GM19397 (cell line): ENCODE measurements around the gene PPP1R37.

Source experiments
- ATAC-seq: cut with Tn5 transposase; IDR thresholded peaks from one replicate; pipeline ENCODE4 v1.9.1; 2021; ENCODE audit warnings: mild to moderate bottlenecking, moderate library complexity; ENCODE audit not compliant: unreplicated experiment

PPP1R37 gene, protein sequence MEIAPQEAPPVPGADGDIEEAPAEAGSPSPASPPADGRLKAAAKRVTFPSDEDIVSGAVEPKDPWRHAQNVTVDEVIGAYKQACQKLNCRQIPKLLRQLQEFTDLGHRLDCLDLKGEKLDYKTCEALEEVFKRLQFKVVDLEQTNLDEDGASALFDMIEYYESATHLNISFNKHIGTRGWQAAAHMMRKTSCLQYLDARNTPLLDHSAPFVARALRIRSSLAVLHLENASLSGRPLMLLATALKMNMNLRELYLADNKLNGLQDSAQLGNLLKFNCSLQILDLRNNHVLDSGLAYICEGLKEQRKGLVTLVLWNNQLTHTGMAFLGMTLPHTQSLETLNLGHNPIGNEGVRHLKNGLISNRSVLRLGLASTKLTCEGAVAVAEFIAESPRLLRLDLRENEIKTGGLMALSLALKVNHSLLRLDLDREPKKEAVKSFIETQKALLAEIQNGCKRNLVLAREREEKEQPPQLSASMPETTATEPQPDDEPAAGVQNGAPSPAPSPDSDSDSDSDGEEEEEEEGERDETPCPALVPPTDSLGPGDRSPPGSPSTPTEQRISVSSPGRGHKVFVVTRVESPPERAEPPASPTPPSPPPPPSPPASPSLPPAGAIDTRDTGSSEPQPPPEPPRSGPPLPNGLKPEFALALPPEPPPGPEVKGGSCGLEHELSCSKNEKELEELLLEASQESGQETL

DNA sequence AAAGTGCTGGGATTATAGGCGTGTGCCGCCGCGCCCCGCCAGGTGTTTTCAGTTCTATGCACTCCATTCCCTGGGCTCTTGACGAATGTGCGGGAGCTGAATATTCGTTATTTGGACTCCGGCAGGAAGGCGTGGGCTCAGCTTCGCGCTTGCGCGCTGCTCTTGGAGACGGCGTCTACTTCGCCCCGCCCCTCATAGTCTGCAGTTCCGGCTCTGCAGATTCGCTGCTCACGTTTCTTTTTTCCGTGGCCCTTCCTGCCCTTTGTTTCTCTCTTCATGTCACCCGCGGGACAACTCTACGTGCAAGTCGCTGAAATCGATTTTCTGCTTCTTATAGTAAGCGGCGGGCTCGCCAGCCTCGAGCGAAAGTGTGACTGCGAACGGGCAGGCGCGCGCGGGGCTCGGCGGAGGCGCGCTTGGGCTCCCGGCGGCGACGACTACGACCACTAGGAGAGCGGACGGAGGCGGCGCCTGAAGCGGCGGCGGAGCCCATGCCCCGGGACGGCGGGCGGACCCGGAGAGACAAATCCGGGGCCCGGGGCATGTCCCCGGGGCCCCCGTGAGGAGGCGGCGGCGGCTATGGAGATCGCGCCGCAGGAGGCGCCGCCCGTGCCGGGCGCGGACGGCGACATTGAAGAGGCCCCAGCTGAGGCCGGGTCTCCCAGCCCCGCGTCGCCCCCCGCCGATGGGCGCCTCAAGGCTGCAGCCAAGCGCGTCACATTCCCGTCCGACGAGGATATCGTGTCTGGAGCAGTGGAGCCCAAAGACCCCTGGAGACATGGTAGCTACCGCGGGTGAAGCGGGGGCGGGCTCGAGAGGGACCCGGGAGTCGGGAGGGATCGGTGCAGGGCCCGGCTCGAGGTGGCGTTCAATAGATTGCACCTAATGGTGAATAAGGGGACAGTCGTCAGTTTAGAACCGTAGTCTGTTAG lies at the start of gene PPP1R37:
TSS of gene PPP1R37 (plus strand) at position 433 of the 932 bp plus-strand sequence. CDS start at position 580, 147 bp downstream.
- ATAC-seq: peak; percentile 68

DNA sequence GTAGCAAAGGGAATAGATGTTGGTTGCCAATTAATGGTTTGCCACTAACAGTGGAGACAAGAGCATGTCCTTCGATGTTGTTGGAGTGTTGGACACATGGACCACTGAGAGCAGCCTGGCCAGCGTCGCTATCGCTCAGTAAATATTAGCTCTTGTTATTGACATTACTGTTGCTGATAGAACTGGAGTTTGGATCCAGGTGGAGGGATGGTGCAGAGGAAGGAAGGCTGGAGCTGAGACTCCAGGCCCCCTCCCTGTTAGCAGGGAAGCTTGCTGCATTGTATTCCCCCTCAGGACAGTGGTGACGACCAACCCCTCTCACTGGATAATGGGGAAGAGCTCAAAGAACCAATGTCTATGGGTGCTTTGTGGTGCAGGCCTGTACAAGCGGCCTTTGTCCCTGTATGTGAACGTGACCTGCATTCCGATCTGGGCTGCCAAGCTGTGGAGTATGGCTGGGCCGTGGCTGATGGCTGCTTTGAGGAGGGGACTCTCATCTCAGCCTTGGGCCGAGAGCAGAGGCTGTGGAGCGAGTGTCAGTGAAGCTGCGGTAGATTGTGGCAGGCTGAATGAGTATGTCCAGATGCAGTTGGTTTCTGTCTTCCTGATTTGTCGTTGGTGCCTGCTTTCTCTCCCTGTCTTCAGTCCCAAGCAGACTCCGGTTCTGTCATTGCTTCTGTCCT lies 47.2 kb upstream of the PPP1R37 start:
- no peak for ATAC-seq

DNA sequence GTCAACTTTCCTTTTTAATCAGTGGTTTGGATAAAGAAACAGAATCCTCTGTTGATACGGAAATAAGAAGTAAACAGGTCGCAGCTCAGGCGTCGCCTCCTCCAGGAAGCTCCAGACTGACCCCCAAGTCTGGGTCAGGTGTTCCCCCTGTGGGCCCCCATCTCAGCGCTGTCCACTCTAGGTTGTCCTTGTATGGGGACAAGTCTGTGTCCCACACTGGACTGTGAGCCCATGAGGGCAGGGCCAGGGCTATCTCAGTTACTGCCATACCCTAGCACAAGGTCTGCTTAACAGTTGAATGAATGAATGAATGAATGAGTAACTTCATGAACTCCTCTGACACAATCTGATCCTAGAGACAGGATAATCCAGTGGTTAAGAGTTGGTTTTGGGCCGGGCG lies 46.6 kb upstream of the PPP1R37 start:
- no peak for ATAC-seq

DNA sequence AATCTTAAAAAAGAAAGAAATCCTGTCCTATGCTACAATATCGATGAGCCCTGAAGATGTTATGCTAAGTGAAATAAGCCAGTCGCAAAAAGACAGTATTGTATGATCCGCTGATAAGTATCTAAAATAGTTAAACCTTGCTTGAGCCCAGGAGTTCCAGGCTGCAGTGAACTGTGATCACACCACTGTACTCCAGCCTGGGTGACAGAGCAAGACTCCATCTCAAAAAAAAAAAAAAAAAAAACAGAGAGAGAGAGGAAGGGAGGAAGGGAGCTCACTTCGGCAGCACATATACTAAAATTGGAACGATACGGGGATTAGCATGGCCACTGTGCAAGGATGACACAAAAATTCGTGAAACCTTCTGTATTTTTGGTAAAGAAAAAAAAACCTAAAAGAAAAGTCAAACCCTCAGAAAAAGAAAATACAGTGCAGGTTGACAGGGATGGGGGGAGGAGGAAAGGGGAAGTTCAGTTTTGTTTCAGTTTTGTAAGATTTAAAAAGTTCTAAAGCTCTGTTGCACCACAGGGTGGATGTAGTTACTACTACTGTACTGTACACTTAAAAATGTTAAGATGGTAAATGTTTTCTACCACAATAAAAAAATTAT lies 45.7 kb upstream of the PPP1R37 start:
- no peak for ATAC-seq

DNA sequence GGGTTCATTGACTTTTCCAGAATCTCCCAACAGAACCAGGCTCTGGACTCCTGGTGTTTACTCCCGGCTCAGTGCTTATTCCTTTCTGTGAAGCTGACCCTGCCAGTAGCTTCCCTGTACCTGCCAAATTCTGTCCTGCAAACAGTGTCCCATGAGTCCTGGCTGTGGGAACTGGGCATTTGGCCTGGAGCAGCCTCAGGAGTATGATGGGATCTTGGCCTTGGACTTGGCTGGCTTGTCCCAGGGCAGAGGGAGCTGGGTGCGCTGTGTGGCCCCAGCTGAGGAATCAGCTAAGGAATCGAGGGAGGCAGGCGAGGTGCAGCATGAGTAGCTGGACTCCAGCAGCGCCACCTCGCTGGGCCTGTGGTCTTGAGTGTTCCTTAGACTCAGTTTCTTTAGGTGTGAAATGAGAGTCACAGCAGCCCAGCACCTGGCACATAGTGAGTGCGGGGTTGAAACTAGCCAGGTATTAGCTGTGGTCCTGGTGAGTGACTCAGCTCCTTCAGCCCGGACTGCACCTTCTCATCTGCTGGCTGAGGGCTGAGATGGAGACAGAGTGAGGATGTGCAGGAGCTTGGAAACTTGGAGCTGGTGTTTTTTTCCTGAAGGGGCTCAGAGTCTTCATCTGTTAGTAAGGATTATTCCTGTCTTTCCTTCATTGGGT lies 43.8 kb upstream of the PPP1R37 start:
- ATAC-seq: no peak

DNA sequence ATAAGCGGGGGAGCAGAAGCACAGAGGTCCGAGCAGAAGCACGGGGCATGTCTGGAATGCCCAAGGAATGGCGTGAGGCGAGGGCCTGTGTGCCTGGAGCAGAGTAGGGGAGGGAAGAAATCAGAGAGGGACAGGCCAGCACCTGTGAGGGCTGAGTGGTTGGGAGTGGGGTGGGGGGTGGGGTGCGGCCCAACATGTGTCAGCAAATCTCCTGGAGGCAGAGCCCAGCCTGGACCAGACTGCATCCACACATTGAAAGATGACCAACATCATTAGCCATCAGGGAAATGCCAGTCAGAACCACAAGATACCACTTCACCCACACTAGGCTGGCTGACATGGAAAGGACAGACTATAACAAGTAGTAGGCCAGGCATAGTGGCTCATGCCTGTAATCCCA lies 42.9 kb upstream of the PPP1R37 start:
- ATAC-seq: no peak

DNA sequence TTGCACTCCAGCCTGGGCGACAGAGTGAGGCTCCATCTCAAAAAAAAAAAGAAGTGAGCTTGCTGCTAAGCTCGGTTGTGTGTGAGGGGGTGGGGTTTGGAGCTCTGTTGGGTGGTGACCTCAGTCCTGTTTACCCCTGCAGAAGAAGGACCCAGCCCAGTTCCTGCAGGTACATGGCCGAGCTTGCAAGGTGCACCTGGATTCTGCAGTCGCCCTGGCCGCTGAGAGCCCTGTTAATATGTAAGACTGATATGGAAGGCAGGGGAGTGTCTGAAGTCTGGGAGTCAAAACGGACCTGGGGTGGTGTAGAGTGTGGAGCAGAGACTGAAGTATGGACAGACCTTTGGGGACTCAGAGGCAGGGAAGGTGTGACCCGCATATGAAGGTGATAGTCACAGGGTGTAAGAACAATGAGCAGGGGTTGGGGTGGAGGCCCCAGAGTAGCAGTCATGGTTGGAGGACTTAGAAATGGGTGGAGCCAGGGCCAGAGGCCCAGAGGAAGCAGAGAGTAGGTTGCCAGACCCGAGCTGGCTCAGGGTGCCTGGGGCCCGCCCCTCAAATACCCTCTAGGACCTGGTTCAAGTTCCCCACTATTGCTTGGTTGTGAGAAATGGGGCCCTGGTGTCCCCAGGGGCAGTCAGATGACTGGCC lies 40.9 kb upstream of the PPP1R37 start:
- no peak for ATAC-seq

DNA sequence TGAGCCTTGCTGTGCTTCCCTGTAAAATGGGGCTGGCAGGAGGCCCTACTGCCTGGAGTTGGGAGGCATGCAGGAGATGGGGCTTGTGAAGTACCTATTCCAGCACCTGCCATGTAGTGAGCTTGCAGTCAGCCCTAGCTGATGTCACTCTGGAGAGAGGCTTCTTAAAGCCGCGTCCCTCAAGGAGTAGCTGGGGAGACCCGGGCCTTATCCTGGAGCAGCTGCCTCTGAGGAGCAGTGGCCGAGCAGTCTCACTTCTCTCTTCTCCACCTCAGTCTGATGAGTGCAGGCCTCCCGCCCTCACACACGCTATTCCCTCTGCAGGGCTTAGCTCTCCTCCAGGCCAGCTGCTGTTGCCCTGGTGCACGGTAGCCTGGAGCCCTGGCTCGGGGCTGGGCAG lies 36.1 kb upstream of the PPP1R37 start:
- ATAC-seq: no peak

DNA sequence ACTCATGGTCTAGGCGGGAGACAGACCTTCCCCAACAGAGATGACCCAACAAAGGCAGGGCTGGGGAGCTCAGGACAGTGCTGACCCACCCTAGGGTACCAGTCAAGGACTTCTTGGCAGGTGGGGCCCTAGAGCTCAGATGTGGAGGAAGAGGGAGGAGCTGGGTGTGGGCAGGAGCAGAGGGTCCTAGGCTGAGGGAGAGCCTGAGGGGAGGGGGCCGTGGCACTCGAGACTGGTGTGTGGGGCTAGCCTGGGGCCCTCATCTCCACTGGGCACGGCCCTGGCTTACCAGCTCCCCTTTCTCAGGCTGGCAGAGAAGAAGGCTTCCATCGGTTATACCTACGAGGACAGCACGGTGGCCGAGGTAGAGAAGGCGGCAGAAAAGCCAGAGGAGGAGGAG lies 35.5 kb upstream of the PPP1R37 start:
- no peak for ATAC-seq

DNA sequence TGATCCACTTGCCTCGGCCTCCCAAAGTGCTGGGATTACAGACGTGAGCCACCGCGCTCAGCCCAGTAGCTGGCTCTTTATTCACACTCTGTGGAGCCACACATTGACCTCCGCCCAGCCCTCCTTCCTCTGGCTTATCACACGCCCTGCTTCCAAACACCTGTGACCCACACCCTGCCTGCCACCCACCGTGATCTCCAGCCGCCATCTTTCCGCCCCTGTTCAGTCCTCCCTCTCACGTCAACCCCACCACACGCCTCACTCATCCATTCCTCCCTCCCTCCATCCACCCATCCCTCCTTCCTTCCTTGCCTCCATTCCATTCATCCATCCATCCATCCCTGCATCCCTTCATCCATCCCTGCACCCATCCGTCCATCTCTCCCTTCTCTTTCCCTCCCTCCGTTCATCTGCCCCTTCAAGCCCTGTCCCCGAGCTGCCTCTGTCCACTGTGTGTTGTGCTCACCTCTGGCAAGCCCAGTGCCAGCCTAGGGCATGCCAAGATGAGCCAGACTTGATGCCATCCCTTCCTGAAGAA lies 34.3 kb upstream of the PPP1R37 start:
- no peak for ATAC-seq

DNA sequence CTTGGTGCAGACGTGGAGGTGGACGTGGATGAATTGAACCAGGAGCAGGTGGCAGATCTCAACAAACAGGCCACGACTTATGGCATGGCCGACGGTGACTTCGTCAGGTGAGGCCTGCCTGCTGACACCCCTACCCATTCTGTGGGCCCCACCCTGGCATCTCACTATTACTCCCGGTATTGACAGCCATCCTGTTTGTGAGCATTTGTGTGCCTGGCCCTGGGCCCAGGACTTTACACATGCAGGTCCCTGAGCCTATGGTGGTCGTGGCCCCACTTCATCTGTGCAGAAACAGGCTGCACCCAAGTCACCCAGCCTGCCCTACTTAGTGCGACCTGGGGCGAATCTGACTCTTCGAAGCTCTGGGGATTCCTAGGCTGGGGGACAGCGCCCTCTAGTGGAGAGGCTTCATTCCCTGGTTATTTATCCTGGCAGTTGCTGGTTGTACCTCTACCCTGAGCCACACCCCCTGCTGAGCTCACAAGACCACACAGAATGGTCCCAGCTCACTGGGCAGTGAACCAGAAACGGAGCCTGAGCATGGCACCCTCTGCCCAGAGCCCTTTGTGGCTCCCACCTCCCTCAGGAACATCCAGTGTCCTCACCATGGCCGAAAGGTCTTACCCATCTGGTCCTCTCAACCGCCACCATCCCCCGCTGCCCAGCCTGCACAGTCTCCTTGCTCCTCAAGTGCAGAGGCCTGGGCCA lies 33.6 kb upstream of the PPP1R37 start:
- ATAC-seq: no peak

DNA sequence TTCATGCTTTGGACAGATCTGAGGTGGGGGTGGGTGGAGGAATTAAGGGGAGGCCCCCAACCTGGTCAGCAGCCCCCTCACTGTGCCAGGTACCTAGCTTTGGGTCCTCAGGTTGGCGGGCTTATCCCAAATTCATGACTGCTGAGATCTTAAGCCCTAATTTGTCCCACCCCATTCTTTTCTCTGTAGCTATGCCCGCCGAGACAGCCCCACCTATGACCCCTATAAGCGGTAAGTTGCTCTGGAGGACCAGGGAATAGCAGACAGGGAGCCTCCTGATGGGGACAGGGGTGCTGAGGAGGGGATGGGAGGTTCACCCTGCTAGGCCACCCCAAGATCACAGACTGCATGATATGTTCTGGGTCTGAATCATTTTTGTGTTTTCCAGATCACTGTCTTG lies 31.0 kb upstream of the PPP1R37 start:
- ATAC-seq: no peak

DNA sequence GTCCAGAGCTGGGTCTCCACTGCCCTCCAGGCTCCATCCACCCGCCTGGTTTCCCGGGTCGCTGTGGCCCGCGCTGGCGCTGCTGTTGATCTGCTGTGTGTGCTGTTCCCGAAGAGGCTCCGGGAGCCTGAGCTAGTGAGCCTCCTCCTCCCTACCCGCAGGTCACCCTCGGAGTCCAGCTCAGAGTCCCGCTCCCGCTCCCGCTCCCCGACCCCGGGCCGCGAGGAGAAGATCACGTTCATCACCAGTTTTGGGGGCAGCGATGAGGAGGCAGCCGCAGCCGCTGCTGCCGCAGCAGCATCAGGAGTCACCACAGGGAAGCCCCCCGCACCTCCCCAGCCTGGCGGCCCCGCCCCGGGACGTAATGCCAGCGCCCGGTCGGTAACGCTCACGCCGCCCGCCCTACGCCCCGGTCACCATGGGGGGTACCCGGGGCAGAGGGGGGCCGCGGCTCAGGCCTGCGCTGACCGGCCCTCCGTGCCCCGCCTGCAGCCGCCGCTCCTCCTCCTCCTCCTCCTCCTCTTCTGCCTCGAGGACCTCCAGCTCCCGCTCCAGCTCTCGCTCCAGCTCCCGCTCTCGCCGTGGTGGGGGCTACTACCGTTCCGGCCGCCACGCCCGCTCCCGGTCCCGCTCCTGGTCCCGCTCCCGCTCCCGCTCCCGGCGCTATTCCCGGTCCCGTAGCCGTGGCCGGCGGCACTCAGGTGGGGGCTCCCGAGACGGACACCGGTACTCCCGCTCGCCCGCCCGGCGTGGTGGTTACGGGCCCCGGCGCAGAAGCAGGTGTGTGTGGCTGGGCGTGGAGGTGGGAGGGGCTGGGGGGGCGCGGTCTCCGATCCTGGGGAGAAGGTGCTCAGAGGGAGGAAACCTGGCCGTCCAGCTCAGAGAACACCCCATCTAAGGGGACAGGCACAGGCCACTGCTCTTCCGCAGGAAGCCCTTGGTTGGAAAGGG lies 28.9 kb upstream of the PPP1R37 start:
- no peak for ATAC-seq

DNA sequence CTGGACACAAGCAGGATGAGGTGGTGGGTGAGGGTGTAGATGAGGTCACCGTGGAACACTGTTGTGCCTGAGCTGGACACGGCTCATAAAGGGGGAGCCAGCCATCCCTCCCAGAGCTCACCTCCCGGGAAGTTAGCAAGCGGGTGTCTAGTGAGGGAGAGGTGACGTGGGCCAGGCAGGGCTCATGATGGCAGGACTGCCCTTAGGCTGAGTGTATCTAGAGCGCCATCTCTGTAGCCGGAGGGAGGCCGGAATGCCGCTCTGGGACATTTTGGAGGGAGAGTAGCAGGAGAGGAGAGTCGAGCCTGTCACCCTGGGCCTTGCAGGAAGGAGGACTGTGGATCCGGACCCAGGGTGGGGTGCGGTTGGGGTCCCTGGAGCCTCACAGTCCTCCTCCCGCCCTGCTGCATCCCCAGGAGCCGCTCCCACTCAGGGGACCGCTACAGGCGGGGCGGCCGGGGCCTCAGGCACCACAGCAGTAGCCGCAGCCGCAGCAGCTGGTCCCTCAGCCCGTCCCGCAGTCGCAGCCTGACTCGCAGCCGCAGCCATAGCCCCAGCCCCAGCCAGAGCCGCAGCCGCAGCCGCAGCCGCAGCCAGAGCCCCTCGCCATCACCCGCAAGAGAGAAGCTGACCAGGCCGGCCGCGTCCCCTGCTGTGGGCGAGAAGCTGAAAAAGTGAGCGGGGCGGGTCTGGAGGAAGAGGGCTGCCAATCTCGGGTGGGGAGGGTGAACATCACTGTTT lies 25.9 kb upstream of the PPP1R37 start:
- no peak for ATAC-seq

DNA sequence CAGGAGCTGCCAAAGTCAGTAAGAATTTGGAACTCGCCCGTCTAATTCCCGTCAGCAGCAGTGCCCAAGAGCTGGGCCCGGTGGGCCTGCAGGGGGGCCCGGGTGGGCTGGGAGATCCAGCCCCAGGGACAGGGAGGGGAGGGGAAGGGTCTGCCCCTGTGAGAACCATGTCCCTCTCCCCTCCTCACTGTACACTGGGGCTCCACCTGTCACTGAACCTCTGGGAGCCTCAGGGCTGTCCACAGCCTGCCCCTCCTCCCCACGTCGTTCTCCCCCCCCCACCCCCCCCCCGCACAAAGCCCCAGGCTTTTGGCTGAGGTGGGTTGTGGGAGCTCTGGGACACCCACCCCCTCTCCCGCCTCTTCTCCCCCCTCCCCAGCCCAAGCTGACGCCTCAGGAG lies 24.9 kb upstream of the PPP1R37 start:
- no peak for ATAC-seq

DNA sequence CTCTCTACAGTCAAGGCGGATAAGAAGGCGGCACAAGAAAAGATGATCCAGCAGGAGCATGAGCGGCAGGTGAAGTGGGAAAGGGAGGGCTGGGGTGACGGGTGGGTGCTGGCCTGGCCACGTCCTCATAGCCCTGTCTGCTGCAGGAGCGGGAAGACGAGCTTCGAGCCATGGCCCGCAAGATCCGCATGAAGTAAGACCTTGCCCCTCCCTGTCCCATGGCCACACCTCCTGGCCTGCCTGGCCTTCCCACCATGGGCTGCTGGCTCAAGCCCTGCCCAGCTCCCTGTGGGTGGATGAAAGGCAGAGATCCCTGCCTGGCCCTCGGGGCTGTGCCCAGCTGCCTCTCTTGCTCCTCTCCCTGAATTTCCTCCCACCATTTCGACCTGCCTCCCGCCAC lies 23.9 kb upstream of the PPP1R37 start:
- no peak for ATAC-seq

DNA sequence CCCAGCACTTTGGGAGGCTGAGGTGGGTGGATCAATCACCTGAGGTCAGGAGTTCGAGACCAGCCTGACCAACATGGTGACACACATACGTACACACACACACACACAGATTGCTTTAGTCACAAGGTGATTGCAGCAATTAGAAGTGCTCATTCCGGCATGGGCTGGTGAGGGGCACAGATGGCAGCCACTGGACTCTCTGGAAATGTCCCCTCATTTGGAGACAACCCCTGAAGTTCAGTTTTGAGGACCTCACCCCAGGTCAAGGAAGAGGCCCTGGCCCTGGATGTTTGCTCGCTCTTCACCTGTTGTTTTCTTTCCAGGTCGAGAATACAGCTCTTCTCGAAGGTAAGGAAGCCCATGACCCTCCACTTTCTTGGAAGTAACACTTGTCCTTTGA lies 22.8 kb upstream of the PPP1R37 start:
- ATAC-seq: no peak
